ENCODE data around the gene CHCT1. TPM values are rescaled to one million over a fixed set of nuclear protein-coding genes. Genes with fewer than 3 reads are reported as not detected.
"Not testable (repeated sequence)": the region's sequence is repeated elsewhere in the genome, so short reads cannot be mapped to it uniquely, and the experiment has no call there.

CHCT1 gene
- total and polyA plus RNA-seq, 2 donors (not counting 1 experiment from before 2014, with no cell fraction given) = not detected

DNA sequence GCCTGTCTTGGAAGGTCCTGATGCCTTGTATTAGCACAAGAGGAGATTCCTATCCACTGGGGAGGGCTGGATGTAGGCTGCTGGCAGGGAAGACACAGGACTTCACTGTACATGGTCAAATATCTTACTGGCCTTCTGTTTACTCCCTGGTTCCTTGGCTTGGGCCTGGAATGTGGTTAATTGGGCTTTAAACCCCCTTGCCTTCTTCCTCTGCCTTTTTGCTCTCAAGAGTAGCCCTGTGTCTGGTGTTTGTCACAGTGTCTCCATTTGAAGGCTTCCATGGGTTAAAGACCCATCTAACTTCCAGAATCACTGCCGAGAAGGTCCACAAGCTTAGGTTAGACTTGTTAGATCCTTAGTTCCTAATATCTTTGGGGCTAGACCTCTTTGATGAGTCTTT, 7.1 kb upstream of the CHCT1 start:
- H3K27ac ChIP-seq (ENCODE audit: low read length in 2 of 2) = no peak overlapping the region
- no peak overlapping the region for H3K4me2 ChIP-seq (replicated peaks; ENCODE audit: low read depth, low read length, poor library complexity, severe bottlenecking)
- H3K4me1 ChIP-seq (ENCODE audit: control insufficient read depth in 2 of 2, insufficient read depth in 2 of 2, low read length in 2 of 2) = no peaks in the 10 kb centered on the region
- H3K27me3 ChIP-seq (replicated peaks in 1 of 4; ENCODE audit: control extremely low read depth in 1 of 4, control insufficient read depth in 3 of 4, insufficient read depth in 4 of 4, low read length in 3 of 4) = no peaks in the 10 kb centered on the region
- H3K27ac Mint-ChIP-seq = no peak overlapping the region
- CTCF ChIA-PET = interaction anchor here (1.5 kb wide), 1 partner anchor 8 kb away, joined by 4 read pairs; no protein-coding TSS in a partner anchor
- WGBS (ENCODE audit: insufficient coverage) = 100% methylated on average over 1 of the region's 1 CpG
- no peak overlapping the region for H3K9ac ChIP-seq (ENCODE audit: low read length)
- no peak overlapping the region for H2AFZ ChIP-seq (ENCODE audit: insufficient read depth, low read depth, low read length, poor library complexity, severe bottlenecking)
- no peaks in the 10 kb centered on the region for H3K27me3 Mint-ChIP-seq
- H3K79me2 ChIP-seq (ENCODE audit: control insufficient read depth, insufficient read depth, low read length) = no peaks in the 10 kb centered on the region
- no peaks in the 10 kb centered on the region for H3K9me3 Mint-ChIP-seq (ENCODE audit: insufficient read depth)
- intact Hi-C loops (cut with micrococcal nuclease) = no loop called here
- no peak overlapping the region for H3K4me3 ChIP-seq (ENCODE audit: control extremely low read depth in 1 of 5, extremely low read depth in 1 of 5, insufficient read depth in 1 of 5, low read depth in 2 of 5, low read length in 4 of 5)
- no peak for DNase-seq
- H4K20me1 ChIP-seq (ENCODE audit: control insufficient read depth, insufficient read depth, low read length, poor library complexity, severe bottlenecking) = no peaks in the 10 kb centered on the region
- TF ChIP-seq EZH2 (IDR thresholded peaks at IDR 0.05; ENCODE audit: borderline replicate concordance, insufficient read depth, low read depth, low read length, poor library complexity, severe bottlenecking) = no peak
- TF ChIP-seq, protein P1, sequence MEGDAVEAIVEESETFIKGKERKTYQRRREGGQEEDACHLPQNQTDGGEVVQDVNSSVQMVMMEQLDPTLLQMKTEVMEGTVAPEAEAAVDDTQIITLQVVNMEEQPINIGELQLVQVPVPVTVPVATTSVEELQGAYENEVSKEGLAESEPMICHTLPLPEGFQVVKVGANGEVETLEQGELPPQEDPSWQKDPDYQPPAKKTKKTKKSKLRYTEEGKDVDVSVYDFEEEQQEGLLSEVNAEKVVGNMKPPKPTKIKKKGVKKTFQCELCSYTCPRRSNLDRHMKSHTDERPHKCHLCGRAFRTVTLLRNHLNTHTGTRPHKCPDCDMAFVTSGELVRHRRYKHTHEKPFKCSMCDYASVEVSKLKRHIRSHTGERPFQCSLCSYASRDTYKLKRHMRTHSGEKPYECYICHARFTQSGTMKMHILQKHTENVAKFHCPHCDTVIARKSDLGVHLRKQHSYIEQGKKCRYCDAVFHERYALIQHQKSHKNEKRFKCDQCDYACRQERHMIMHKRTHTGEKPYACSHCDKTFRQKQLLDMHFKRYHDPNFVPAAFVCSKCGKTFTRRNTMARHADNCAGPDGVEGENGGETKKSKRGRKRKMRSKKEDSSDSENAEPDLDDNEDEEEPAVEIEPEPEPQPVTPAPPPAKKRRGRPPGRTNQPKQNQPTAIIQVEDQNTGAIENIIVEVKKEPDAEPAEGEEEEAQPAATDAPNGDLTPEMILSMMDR (IDR thresholded peaks at IDR 0.05) = no peak
- peaks cover 1% of the 10 kb centered on the region for H3K4me1 Mint-ChIP-seq
- no peaks in the 10 kb centered on the region for H3K36me3 ChIP-seq (replicated peaks in 1 of 2; ENCODE audit: control extremely low read depth in 1 of 2, control insufficient read depth in 1 of 2, extremely low read depth in 1 of 2, insufficient read depth in 2 of 2, low read length in 1 of 2)
- POLR2A ChIA-PET = no interaction called here
- no peak for ATAC-seq (ENCODE audit: low read depth)
- H3K4me3 Mint-ChIP-seq = no peak overlapping the region
- peaks cover 0 to 4% (median 0%) of the 10 kb centered on the region in 3 donors for H3K9me3 ChIP-seq (ENCODE audit: control extremely low read depth in 1 of 3, control insufficient read depth in 2 of 3, insufficient read depth in 1 of 3, low read length in 2 of 3)

DNA sequence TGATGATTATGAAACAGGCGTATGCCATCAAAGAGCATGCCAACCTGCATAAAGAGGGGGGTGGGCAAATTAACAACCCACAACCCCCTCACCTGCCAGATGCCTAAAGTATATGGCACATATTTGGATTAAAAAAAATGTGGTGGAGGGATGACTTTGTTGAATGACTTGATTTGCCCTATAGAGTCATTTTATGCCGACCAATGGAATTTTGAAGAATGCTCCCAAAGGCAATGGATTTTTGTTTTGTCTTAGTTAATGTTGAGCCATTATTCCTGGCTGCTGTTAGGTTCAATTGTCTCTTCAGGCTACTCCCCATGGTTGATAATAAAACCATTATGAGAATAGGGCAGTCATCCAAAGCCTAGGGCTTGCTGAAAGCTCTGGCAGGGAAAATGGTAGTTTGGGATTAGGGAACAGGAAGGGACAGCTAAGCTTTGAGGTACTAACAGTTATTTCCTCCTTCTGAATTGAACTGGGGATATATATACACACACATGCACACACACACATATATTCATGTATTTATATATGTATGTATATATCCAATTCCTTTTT, 5.8 kb upstream of the CHCT1 start:
- Histone ChIP-seq H3K9ac (ENCODE audit: low read length) (no peak overlapping the region), H3K27me3 (replicated peaks in 1 of 4; ENCODE audit: control extremely low read depth in 1 of 4, control insufficient read depth in 3 of 4, insufficient read depth in 4 of 4, low read length in 3 of 4) (no peaks in the 10 kb centered on the region), H3K79me2 (ENCODE audit: control insufficient read depth, insufficient read depth, low read length) (no peaks in the 10 kb centered on the region), H3K9me3 (ENCODE audit: control extremely low read depth in 1 of 3, control insufficient read depth in 2 of 3, insufficient read depth in 1 of 3, low read length in 2 of 3) (no peaks in the 10 kb centered on the region), H3K4me3 (ENCODE audit: control extremely low read depth in 1 of 5, extremely low read depth in 1 of 5, insufficient read depth in 1 of 5, low read depth in 2 of 5, low read length in 4 of 5) (no peak overlapping the region), H2AFZ (ENCODE audit: insufficient read depth, low read depth, low read length, poor library complexity, severe bottlenecking) (no peak overlapping the region), H4K20me1 (ENCODE audit: control insufficient read depth, insufficient read depth, low read length, poor library complexity, severe bottlenecking) (no peaks in the 10 kb centered on the region), H3K36me3 (replicated peaks in 1 of 2; ENCODE audit: control extremely low read depth in 1 of 2, control insufficient read depth in 1 of 2, extremely low read depth in 1 of 2, insufficient read depth in 2 of 2, low read length in 1 of 2) (no peaks in the 10 kb centered on the region), H3K4me2 (replicated peaks; ENCODE audit: low read depth, low read length, poor library complexity, severe bottlenecking) (no peak overlapping the region), H3K4me1 (ENCODE audit: control insufficient read depth in 2 of 2, insufficient read depth in 2 of 2, low read length in 2 of 2) (peaks cover 4 to 7% of the 10 kb centered on the region in 2 donors), H3K27ac (ENCODE audit: low read length in 2 of 2) (no peak overlapping the region)
- ATAC-seq (ENCODE audit: low read depth) (no peak), DNase-seq (no peak)
- Mint-ChIP-seq H3K9me3 (ENCODE audit: insufficient read depth) (no peaks in the 10 kb centered on the region), H3K4me1 (peaks cover 7% of the 10 kb centered on the region), H3K27ac (no peak overlapping the region), H3K27me3 (no peaks in the 10 kb centered on the region), H3K4me3 (no peak overlapping the region)
- intact Hi-C loops (cut with micrococcal nuclease) = no loop called here
- ChIA-PET CTCF (no interaction called here), POLR2A (interaction anchor here (0.7 kb wide), 1 partner anchor 30 kb away, joined by 4 read pairs; no protein-coding TSS in a partner anchor)
- 100% methylated on average over 1 of the region's 2 CpGs for WGBS (ENCODE audit: insufficient coverage)
- TF ChIP-seq EZH2 (IDR thresholded peaks at IDR 0.05; ENCODE audit: borderline replicate concordance, insufficient read depth, low read depth, low read length, poor library complexity, severe bottlenecking) = no peak
- TF ChIP-seq, protein P1 (IDR thresholded peaks at IDR 0.05) = no peak

DNA sequence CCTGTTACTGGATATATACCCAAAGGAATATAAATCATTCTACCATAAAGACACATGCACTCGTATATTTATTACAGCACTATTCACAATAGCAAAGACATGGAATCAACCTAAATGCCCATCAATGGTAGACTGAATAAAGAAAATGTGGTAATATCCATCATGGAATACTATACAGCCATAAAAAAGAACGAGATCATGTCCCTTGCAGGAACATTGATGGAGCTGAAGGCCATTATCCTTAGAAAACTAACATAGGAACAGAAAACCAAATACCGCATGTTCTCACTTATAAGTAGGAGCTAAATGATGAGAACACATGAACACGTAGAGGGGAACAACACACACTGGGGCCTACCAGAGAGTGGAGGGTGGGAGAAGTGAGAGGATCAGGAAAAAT, 3.3 kb upstream of the CHCT1 start:
- H3K4me3 Mint-ChIP-seq; H3K9ac ChIP-seq (ENCODE audit: low read length); H2AFZ ChIP-seq (ENCODE audit: insufficient read depth, low read depth, low read length, poor library complexity, severe bottlenecking); ATAC-seq (ENCODE audit: low read depth); DNase-seq; POLR2A ChIA-PET; H3K27ac Mint-ChIP-seq; H3K79me2 ChIP-seq (ENCODE audit: control insufficient read depth, insufficient read depth, low read length); H3K27me3 Mint-ChIP-seq; H3K27ac ChIP-seq (ENCODE audit: low read length in 2 of 2); intact Hi-C loops (cut with micrococcal nuclease); H3K9me3 ChIP-seq (ENCODE audit: control extremely low read depth in 1 of 3, control insufficient read depth in 2 of 3, insufficient read depth in 1 of 3, low read length in 2 of 3); H3K9me3 Mint-ChIP-seq (ENCODE audit: insufficient read depth); H3K27me3 ChIP-seq (replicated peaks in 1 of 4; ENCODE audit: control extremely low read depth in 1 of 4, control insufficient read depth in 3 of 4, insufficient read depth in 4 of 4, low read length in 3 of 4); H4K20me1 ChIP-seq (ENCODE audit: control insufficient read depth, insufficient read depth, low read length, poor library complexity, severe bottlenecking); H3K4me2 ChIP-seq (replicated peaks; ENCODE audit: low read depth, low read length, poor library complexity, severe bottlenecking); H3K36me3 ChIP-seq (replicated peaks in 1 of 2; ENCODE audit: control extremely low read depth in 1 of 2, control insufficient read depth in 1 of 2, extremely low read depth in 1 of 2, insufficient read depth in 2 of 2, low read length in 1 of 2); H3K4me3 ChIP-seq (ENCODE audit: control extremely low read depth in 1 of 5, extremely low read depth in 1 of 5, insufficient read depth in 1 of 5, low read depth in 2 of 5, low read length in 4 of 5): not testable (repeated sequence)
- CTCF ChIA-PET = interaction anchor here (1.2 to 2.5 kb wide), 3 partner anchors 12 to 187 kb away, joined by 3 to 6 read pairs (median 4); no protein-coding TSS in a partner anchor
- WGBS (ENCODE audit: insufficient coverage) = 100% methylated on average over 1 of the region's 4 CpGs
- H3K4me1 Mint-ChIP-seq = peaks cover 12% of the 10 kb centered on the region
- peaks cover 8 to 15% of the 10 kb centered on the region in 2 donors for H3K4me1 ChIP-seq (ENCODE audit: control insufficient read depth in 2 of 2, insufficient read depth in 2 of 2, low read length in 2 of 2)
